A549 (cell line): ENCODE data around the gene HPRT1. TPM values are rescaled to one million over a fixed set of nuclear protein-coding genes. Genes with fewer than 3 reads are reported as not detected.

ENCODE experiments used
- ATAC-seq, 2 experiments: fragments of 200-7000 bp in 1 of 2; fragments of >200 bp in 1 of 2; cut with Nextera tagmentation in 1 of 2; cut with Tn5 transposase in 1 of 2; 3 replicates each; pipeline versions ENCODE4 v1.8.0 to v1.9.1; 2018 to 2020; ENCODE audit warnings: mild to moderate bottlenecking in 1 of 2, moderate library complexity in 1 of 2
- CTCF ChIA-PET: fragments of 300-600 bp; sonication (Branson Sonifier 250); formaldehyde crosslinking; extraction: SDS; loops from one replicate; lab custom pipeline; 2021; ENCODE audit warnings: antibody characterized with exemption, inconsistent platforms; lab: Yijun Ruan, JAX
- POLR2A ChIA-PET: fragments of 350-600 bp; formaldehyde crosslinking; extraction: SDS; loops from one replicate; lab custom pipeline; 2021; ENCODE audit warnings: antibody characterized with exemption, inconsistent platforms; lab: Yijun Ruan, JAX
- DNase-seq, 2 experiments: peaks; one replicate each; pipeline versions ENCODE4 v3.0.0 to v3.0.0-alpha.2; 2011 to 2016; ENCODE audit warnings: low read depth in 1 of 2, low spot score in 1 of 2
- FAIRE-seq: peaks from 2 replicates; lab custom pipeline; 2011; peaks lifted over from hg19 to GRCh38; lab: Jason Lieb, UNC
- H3K27ac ChIP-seq, 2 experiments: fragments of >200 bp; sonication (Bioruptor Twin); formaldehyde crosslinking; 3 replicates each; pipeline ENCODE4 v1.5.1; 2016 to 2017
- H3K4me1 ChIP-seq: fragments of >200 bp; sonication (Bioruptor Twin); formaldehyde crosslinking; 3 replicates; pipeline ENCODE4 v1.6.1; 2016
- H3K4me2 ChIP-seq: fragments of >200 bp; sonication (Bioruptor Twin); formaldehyde crosslinking; 3 replicates; pipeline ENCODE4 v1.6.1; 2016
- H3K4me3 ChIP-seq: fragments of >200 bp; sonication (Bioruptor Twin); formaldehyde crosslinking; 3 replicates; pipeline ENCODE4 v1.5.1; 2016
- H3K9me3 ChIP-seq: fragments of >200 bp; sonication (Bioruptor Twin); formaldehyde crosslinking; 3 replicates; pipeline ENCODE4 v1.6.1; 2016
- CBX2 ChIP-seq: fragments of 200-600 bp; sonication (generic); IDR thresholded peaks from 2 replicates; pipeline ENCODE4 v1.6.1; 2016; ENCODE audit warnings: low read depth, mild to moderate bottlenecking, borderline replicate concordance
- CBX8 ChIP-seq: fragments of 200-600 bp; sonication (generic); IDR thresholded peaks from 2 replicates; pipeline ENCODE4 v1.6.1; 2016
- CEBPB ChIP-seq, 2 experiments: fragments of >200 bp in 1 of 2; sonication (Bioruptor Twin) in 1 of 2; formaldehyde crosslinking in 1 of 2; IDR thresholded peaks; 2 replicates each; pipeline ENCODE4 v1.6.1; 2012 to 2016
- CHD2 ChIP-seq: fragments of 150-350 bp; IDR thresholded peaks from 2 replicates; pipeline ENCODE4 v1.6.1; 2014; ENCODE audit warnings: low read length; ENCODE audit not compliant: partially characterized antibody
- CHD4 ChIP-seq: fragments of 200-600 bp; sonication (generic); IDR thresholded peaks from 2 replicates; pipeline ENCODE4 v1.6.1; 2016; ENCODE audit warnings: antibody characterized with exemption, mild to moderate bottlenecking, borderline replicate concordance
- ESRRA ChIP-seq: fragments of 150-350 bp; IDR thresholded peaks from 2 replicates; pipeline ENCODE4 v1.6.1; 2014; ENCODE audit warnings: mild to moderate bottlenecking, low read length, borderline replicate concordance
- FOSB ChIP-seq: fragments of 250-450 bp; sonication (Bioruptor Pico); IDR thresholded peaks from 2 replicates; pipeline ENCODE4 v1.5.0; 2020; ENCODE audit warnings: mild to moderate bottlenecking, moderate library complexity
- FOSL2 ChIP-seq, 2 experiments: fragments of 450-650 bp in 1 of 2; fragments of >200 bp in 1 of 2; sonication (Bioruptor Twin) in 1 of 2; formaldehyde crosslinking; IDR thresholded peaks; 2 replicates each; pipeline versions ENCODE4 v1.5.0 to v1.6.1; 2016 to 2020; ENCODE audit warnings: mild to moderate bottlenecking in 1 of 2, moderate library complexity in 1 of 2
- FOXS1 ChIP-seq: fragments of 250-450 bp; sonication (Bioruptor Pico); IDR thresholded peaks from 2 replicates; pipeline ENCODE4 v1.5.0; 2020; ENCODE audit warnings: mild to moderate bottlenecking, moderate library complexity
- JUN ChIP-seq, 2 experiments: fragments of >200 bp; sonication (Bioruptor Twin); formaldehyde crosslinking; IDR thresholded peaks; 2 replicates in 1 of 2; 3 replicates in 1 of 2; pipeline ENCODE4 v1.6.1; 2016 to 2017
- KDM5A ChIP-seq: fragments of 200-600 bp; sonication (generic); IDR thresholded peaks from 2 replicates; pipeline ENCODE4 v1.6.1; 2016; ENCODE audit warnings: antibody characterized with exemption, mild to moderate bottlenecking
- MYC ChIP-seq: IDR thresholded peaks from 2 replicates; pipeline ENCODE4 v1.6.1; 2012; ENCODE audit warnings: mild to moderate bottlenecking, inconsistent platforms, low read length, improper control_type of control experiment, borderline replicate concordance
- NFE2L2 ChIP-seq: fragments of 150-350 bp; conservative IDR thresholded peaks from 2 replicates; pipeline ENCODE4 v1.6.1; 2014; ENCODE audit warnings: low read length
- NPAS2 ChIP-seq: fragments of 250-450 bp; sonication (Bioruptor Pico); IDR thresholded peaks from 2 replicates; pipeline ENCODE4 v1.8.0; 2022; ENCODE audit warnings: mild to moderate bottlenecking, moderate library complexity, borderline replicate concordance
- NR3C1 ChIP-seq: fragments of >200 bp; sonication (Bioruptor Twin); formaldehyde crosslinking; IDR thresholded peaks from 3 replicates; pipeline ENCODE4 v1.6.1; 2017
- PHF8 ChIP-seq: fragments of 200-600 bp; sonication (generic); IDR thresholded peaks from 2 replicates; pipeline ENCODE4 v1.6.1; 2016; ENCODE audit warnings: low read depth, mild to moderate bottlenecking, antibody characterized with exemption, moderate library complexity, borderline replicate concordance
- POLR2AphosphoS2 ChIP-seq: conservative IDR thresholded peaks from 2 replicates; pipeline ENCODE4 v1.6.1; 2012; ENCODE audit warnings: low read length, improper control_type of control experiment, inconsistent platforms
- RFX5 ChIP-seq: fragments of 450-650 bp; IDR thresholded peaks from 2 replicates; pipeline ENCODE4 v1.7.1; 2014; ENCODE audit warnings: antibody characterized with exemption, mild to moderate bottlenecking, moderate library complexity
- SMC3 ChIP-seq: fragments of >200 bp; sonication (Bioruptor Twin); formaldehyde crosslinking; IDR thresholded peaks from 3 replicates; pipeline ENCODE4 v1.6.1; 2018; ENCODE audit warnings: inconsistent platforms
- TFCP2L1 ChIP-seq: fragments of 250-450 bp; sonication (Bioruptor Pico); IDR thresholded peaks from 2 replicates; pipeline ENCODE4 v1.5.0; 2021; ENCODE audit warnings: mild to moderate bottlenecking
- TP53 ChIP-seq: fragments of 250-450 bp; sonication (Bioruptor Pico); IDR thresholded peaks from 2 replicates; pipeline ENCODE4 v1.5.0; 2021; ENCODE audit warnings: mild to moderate bottlenecking, moderate library complexity
- ZFP36 ChIP-seq: fragments of 450-650 bp; IDR thresholded peaks from 2 replicates; pipeline ENCODE4 v1.6.1; 2014; ENCODE audit warnings: borderline replicate concordance; ENCODE audit not compliant: partially characterized antibody
- WGBS: methylation state at CpG from one replicate; pipeline ENCODE4 v1.1.6; 2017; ENCODE audit errors: missing lambda C conversion rate; 5-methylcytosine and 5-hydroxymethylcytosine counted together
- polyA plus RNA-seq, 4 experiments: library from polyadenylated mRNA; depleted of rRNA in 3 of 4; stranded (reverse); fragments of >200 nt; fragmentation: RNase III in 1 of 4; extraction: RNeasy Plus Mini Kit Qiagen cat#74134 plus additional on column Dnase treatment in 1 of 4; gene quantifications; 2 replicates in 3 of 4; 3 replicates in 1 of 4; pipeline ENCODE4 v1.2.3, GENCODE V29; 2011 to 2017
- TF ChIP-seq, protein P1 (sequence below): fragments of 150-350 bp; IDR thresholded peaks from 2 replicates; pipeline ENCODE4 v1.6.1; 2014; ENCODE audit warnings: low read depth, mild to moderate bottlenecking, low read length
- TF ChIP-seq, protein P2 (sequence below): fragments of >200 bp; sonication (Bioruptor Twin); formaldehyde crosslinking; IDR thresholded peaks from 3 replicates; pipeline ENCODE4 v1.6.1; 2016
- TF ChIP-seq, protein P3 (sequence below): fragments of >200 bp; sonication (Bioruptor Twin); formaldehyde crosslinking; IDR thresholded peaks from 3 replicates; pipeline ENCODE4 v1.5.1; 2016
- TF ChIP-seq, protein P4 (sequence below): fragments of >200 bp; sonication (Bioruptor Twin); formaldehyde crosslinking; IDR thresholded peaks from 2 replicates; pipeline ENCODE4 v1.6.1; 2016
- TF ChIP-seq, protein P5 (sequence below): fragments of 200-600 bp; sonication (generic); IDR thresholded peaks from 2 replicates; pipeline ENCODE4 v1.6.1; 2016; ENCODE audit warnings: antibody characterized with exemption, mild to moderate bottlenecking, moderate library complexity

The HPRT1 gene
- polyA plus RNA-seq, 2 of the 4 experiments (the other 2 are of a cell fraction): 96.6 to 97.4 TPM

DNA sequence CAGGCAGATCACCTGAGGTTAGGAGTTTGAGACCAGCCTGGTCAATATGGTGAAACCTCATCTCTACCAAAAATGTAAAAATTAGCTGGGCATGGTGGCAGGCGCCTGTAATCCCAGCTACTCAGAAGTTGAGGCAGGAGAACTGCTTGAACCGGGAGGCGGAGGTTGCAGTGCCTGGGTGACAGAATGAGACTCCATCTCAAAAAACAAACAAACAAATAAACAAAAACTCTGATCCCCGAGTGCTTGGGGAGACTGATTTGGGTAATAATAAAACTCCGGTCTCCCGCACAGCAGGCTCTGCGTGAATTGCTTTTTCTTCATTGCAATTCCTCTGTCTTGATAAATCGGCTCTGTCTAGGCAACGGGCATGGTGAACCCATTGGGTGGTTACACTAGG lies 73.4 kb downstream of the HPRT1 start:
- Histone ChIP-seq H3K4me3 (no peak overlapping the region), H3K4me1 (peaks cover 27% of the 10 kb centered on the region), H3K27ac (peak overlapping the region; percentile 50 to 95; a peak in 4 of 6 replicates), H3K9me3 (no peaks in the 10 kb centered on the region), H3K4me2 (no peak overlapping the region)
- no peak for FAIRE-seq
- CTCF ChIA-PET: interaction anchor here (1.9 kb wide), 1 partner anchor 12 kb away, joined by 10 read pairs; no protein-coding TSS in a partner anchor
- POLR2A ChIA-PET: no interaction called here
- 94% methylated on average over 9 of the region's 9 CpGs for WGBS
- ATAC-seq: no peak
- DNase-seq: no peak
- no peak for TF ChIP-seq KDM5A
- TF ChIP-seq POLR2AphosphoS2: no peak
- TF ChIP-seq FOSB (CRISPR knock-in tag): no peak
- no peak for TF ChIP-seq ZFP36
- no peak for TF ChIP-seq PHF8
- TF ChIP-seq CBX2: no peak
- TF ChIP-seq, protein P1, sequence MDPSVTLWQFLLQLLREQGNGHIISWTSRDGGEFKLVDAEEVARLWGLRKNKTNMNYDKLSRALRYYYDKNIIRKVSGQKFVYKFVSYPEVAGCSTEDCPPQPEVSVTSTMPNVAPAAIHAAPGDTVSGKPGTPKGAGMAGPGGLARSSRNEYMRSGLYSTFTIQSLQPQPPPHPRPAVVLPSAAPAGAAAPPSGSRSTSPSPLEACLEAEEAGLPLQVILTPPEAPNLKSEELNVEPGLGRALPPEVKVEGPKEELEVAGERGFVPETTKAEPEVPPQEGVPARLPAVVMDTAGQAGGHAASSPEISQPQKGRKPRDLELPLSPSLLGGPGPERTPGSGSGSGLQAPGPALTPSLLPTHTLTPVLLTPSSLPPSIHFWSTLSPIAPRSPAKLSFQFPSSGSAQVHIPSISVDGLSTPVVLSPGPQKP: no peak
- TF ChIP-seq, protein P2, sequence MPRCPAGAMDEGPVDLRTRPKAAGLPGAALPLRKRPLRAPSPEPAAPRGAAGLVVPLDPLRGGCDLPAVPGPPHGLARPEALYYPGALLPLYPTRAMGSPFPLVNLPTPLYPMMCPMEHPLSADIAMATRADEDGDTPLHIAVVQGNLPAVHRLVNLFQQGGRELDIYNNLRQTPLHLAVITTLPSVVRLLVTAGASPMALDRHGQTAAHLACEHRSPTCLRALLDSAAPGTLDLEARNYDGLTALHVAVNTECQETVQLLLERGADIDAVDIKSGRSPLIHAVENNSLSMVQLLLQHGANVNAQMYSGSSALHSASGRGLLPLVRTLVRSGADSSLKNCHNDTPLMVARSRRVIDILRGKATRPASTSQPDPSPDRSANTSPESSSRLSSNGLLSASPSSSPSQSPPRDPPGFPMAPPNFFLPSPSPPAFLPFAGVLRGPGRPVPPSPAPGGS: no peak
- TF ChIP-seq CEBPB (IDR thresholded peaks at IDR 0.05): no peak
- no peak for TF ChIP-seq NFE2L2
- no peak for TF ChIP-seq ESRRA
- TF ChIP-seq NPAS2: no peak
- TF ChIP-seq, protein P3, sequence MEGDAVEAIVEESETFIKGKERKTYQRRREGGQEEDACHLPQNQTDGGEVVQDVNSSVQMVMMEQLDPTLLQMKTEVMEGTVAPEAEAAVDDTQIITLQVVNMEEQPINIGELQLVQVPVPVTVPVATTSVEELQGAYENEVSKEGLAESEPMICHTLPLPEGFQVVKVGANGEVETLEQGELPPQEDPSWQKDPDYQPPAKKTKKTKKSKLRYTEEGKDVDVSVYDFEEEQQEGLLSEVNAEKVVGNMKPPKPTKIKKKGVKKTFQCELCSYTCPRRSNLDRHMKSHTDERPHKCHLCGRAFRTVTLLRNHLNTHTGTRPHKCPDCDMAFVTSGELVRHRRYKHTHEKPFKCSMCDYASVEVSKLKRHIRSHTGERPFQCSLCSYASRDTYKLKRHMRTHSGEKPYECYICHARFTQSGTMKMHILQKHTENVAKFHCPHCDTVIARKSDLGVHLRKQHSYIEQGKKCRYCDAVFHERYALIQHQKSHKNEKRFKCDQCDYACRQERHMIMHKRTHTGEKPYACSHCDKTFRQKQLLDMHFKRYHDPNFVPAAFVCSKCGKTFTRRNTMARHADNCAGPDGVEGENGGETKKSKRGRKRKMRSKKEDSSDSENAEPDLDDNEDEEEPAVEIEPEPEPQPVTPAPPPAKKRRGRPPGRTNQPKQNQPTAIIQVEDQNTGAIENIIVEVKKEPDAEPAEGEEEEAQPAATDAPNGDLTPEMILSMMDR: no peak
- TF ChIP-seq FOXS1 (CRISPR knock-in tag): no peak
- no peak for TF ChIP-seq NR3C1
- no peak for TF ChIP-seq JUN (IDR thresholded peaks at IDR 0.05)

DNA sequence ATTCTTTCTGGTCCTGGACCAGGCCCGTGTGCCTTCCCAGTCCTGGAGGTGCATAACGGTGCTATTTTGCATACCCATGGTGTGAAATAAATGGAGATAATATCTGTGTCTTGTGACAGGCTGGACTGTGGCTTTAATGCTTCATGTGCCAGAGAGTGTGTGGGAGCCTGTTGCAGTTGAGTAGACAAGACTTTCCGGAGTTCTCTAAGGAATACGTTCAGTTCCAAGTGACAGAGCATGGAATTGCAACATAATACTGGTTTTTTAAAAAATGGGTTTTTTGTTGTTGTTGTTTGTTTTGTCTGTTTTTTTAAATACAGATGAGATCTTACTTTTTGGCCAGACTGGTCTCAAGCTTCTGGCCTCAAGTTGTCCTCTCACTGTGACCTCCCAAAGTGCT lies 74.0 kb downstream of the HPRT1 start:
- ChIA-PET CTCF (no interaction called here), POLR2A (no interaction called here)
- Histone ChIP-seq H3K9me3 (no peaks in the 10 kb centered on the region), H3K4me1 (peaks cover 31% of the 10 kb centered on the region), H3K27ac (peak overlapping the region; percentile 50 to 95; a peak in 4 of 6 replicates), H3K4me2 (no peak overlapping the region), H3K4me3 (no peak overlapping the region)
- WGBS: 63% methylated on average over 4 of the region's 4 CpGs
- DNase-seq: no peak
- no peak for FAIRE-seq
- ATAC-seq: no peak
- TF ChIP-seq, protein P3: no peak
- TF ChIP-seq, protein P4, sequence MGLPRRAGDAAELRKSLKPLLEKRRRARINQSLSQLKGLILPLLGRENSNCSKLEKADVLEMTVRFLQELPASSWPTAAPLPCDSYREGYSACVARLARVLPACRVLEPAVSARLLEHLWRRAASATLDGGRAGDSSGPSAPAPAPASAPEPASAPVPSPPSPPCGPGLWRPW: no peak
- TF ChIP-seq CBX8: no peak
- TF ChIP-seq MYC: no peak
- no peak for TF ChIP-seq ZFP36
- TF ChIP-seq RFX5: no peak
- no peak for TF ChIP-seq TP53 (CRISPR knock-in tag)
- TF ChIP-seq, protein P5, sequence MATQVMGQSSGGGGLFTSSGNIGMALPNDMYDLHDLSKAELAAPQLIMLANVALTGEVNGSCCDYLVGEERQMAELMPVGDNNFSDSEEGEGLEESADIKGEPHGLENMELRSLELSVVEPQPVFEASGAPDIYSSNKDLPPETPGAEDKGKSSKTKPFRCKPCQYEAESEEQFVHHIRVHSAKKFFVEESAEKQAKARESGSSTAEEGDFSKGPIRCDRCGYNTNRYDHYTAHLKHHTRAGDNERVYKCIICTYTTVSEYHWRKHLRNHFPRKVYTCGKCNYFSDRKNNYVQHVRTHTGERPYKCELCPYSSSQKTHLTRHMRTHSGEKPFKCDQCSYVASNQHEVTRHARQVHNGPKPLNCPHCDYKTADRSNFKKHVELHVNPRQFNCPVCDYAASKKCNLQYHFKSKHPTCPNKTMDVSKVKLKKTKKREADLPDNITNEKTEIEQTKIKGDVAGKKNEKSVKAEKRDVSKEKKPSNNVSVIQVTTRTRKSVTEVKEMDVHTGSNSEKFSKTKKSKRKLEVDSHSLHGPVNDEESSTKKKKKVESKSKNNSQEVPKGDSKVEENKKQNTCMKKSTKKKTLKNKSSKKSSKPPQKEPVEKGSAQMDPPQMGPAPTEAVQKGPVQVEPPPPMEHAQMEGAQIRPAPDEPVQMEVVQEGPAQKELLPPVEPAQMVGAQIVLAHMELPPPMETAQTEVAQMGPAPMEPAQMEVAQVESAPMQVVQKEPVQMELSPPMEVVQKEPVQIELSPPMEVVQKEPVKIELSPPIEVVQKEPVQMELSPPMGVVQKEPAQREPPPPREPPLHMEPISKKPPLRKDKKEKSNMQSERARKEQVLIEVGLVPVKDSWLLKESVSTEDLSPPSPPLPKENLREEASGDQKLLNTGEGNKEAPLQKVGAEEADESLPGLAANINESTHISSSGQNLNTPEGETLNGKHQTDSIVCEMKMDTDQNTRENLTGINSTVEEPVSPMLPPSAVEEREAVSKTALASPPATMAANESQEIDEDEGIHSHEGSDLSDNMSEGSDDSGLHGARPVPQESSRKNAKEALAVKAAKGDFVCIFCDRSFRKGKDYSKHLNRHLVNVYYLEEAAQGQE: no peak
- no peak for TF ChIP-seq FOSL2 (IDR thresholded peaks at IDR 0.05)
- no peak for TF ChIP-seq FOSL2 (CRISPR knock-in tag; IDR thresholded peaks at IDR 0.05)
- no peak for TF ChIP-seq CHD4
- no peak for TF ChIP-seq SMC3
- no peak for TF ChIP-seq POLR2AphosphoS2
- no peak for TF ChIP-seq PHF8
- no peak for TF ChIP-seq TFCP2L1
- TF ChIP-seq CHD2: no peak
